K562 (cell line): ENCODE results near the gene ZSCAN26. TPM values are rescaled to one million over a fixed set of nuclear protein-coding genes. Genes with fewer than 3 reads are reported as not detected.

Experiments used
- ATF2 ChIP-seq: sonication (generic); formaldehyde crosslinking; IDR thresholded peaks from 2 replicates; pipeline ENCODE4 v1.8.1; 2022; ENCODE audit warnings: missing genetic modification reagents
- BRD4 ChIP-seq: fragments of 200-600 bp; sonication (generic); IDR thresholded peaks from 2 replicates; pipeline ENCODE4 v1.6.1; 2017; ENCODE audit warnings: inconsistent platforms
- E4F1 ChIP-seq: fragments of 250-450 bp; sonication (Bioruptor Pico); IDR thresholded peaks from 2 replicates; pipeline ENCODE4 v1.5.0; 2021; ENCODE audit warnings: mild to moderate bottlenecking, borderline replicate concordance
- FOXP1 ChIP-seq: sonication (generic); formaldehyde crosslinking; IDR thresholded peaks from 2 replicates; pipeline ENCODE4 v1.8.0; 2022; ENCODE audit warnings: mild to moderate bottlenecking, missing genetic modification reagents
- GABPA ChIP-seq: fragments of 200-800 bp; sonication (Bioruptor generic); conservative IDR thresholded peaks from 2 replicates; pipeline ENCODE4 v1.6.1; 2016; ENCODE audit warnings: low read depth, missing genetic modification characterization, missing compliant biosample characterization
- HIVEP1 ChIP-seq: fragments of 250-450 bp; sonication (Bioruptor Pico); IDR thresholded peaks from 2 replicates; pipeline ENCODE4 v1.4.0; 2020; ENCODE audit warnings: mild to moderate bottlenecking
- IRF2 ChIP-seq: sonication (generic); formaldehyde crosslinking; IDR thresholded peaks from 2 replicates; pipeline ENCODE4 v1.8.1; 2022; ENCODE audit warnings: mild to moderate bottlenecking, missing genetic modification reagents
- KLF1 ChIP-seq: fragments of 450-650 bp; IDR thresholded peaks from 2 replicates; pipeline ENCODE4 v1.6.1; 2016; ENCODE audit warnings: missing genetic modification characterization, missing compliant biosample characterization
- LEF1 ChIP-seq: fragments of 450-650 bp; IDR thresholded peaks from 2 replicates; pipeline ENCODE4 v1.6.1; 2016; ENCODE audit warnings: mild to moderate bottlenecking
- MBD1 ChIP-seq: fragments of 250-450 bp; sonication (Bioruptor Pico); IDR thresholded peaks from 2 replicates; pipeline ENCODE4 v1.8.0; 2022; ENCODE audit warnings: inconsistent platforms
- MYC ChIP-seq, 2 experiments: fragments of 250-450 bp in 1 of 2; sonication (Bioruptor Pico) in 1 of 2; IDR thresholded peaks; 2 replicates each; pipeline versions ENCODE4 v1.5.1 to v1.6.1; 2012 to 2021; ENCODE audit warnings: low read depth in 2 of 2, borderline replicate concordance in 1 of 2, improper control_type of control experiment in 1 of 2, low read length in 1 of 2, mild to moderate bottlenecking in 1 of 2, moderate library complexity in 1 of 2
- PURB ChIP-seq: sonication (generic); formaldehyde crosslinking; IDR thresholded peaks from 2 replicates; pipeline ENCODE4 v1.9.0; 2021; ENCODE audit warnings: low read depth, mild to moderate bottlenecking, missing genetic modification reagents
- YY1 ChIP-seq, 3 experiments: IDR thresholded peaks; 2 replicates each; pipeline ENCODE4 v1.6.1; 2011; ENCODE audit warnings: low read length in 2 of 3, mild to moderate bottlenecking in 2 of 3, moderate library complexity in 2 of 3, borderline replicate concordance in 1 of 3, control low read depth in 1 of 3, low read depth in 1 of 3; ENCODE audit not compliant: insufficient read depth in 3 of 3, insufficient replicate concordance in 2 of 3, control insufficient read depth in 1 of 3, insufficient read length in 1 of 3; ENCODE audit errors: extremely low read depth in 1 of 3
- ZBED1 ChIP-seq: IDR thresholded peaks from 2 replicates; pipeline ENCODE4 v1.6.1; 2014
- ZBTB12 ChIP-seq: fragments of 250-450 bp; sonication (Bioruptor Pico); IDR thresholded peaks from 2 replicates; pipeline ENCODE4 v1.4.0; 2020
- ZNF75A ChIP-seq: fragments of 450-650 bp; formaldehyde crosslinking; IDR thresholded peaks from 2 replicates; pipeline ENCODE4 v1.4.0; 2020; ENCODE audit warnings: mild to moderate bottlenecking
- polyA plus RNA-seq, 8 experiments: library from polyadenylated mRNA; depleted of rRNA in 4 of 8; stranded (reverse) in 5 of 8; unstranded in 3 of 8; fragments of >200 nt; fragmentation: Nextera tagmentation in 2 of 8; fragmentation: Illumina TruSeq in 1 of 8; extraction: Ambion mirVana in 2 of 8; extraction: Trizol in 1 of 8; gene quantifications; 2 replicates each; pipeline versions ENCODE4 v1.2.1 to v1.2.3, GENCODE V29; 2011 to 2014; ENCODE audit warnings: inconsistent platforms in 1 of 8, missing spikeins in 1 of 8
- total RNA-seq, 7 experiments: library from RNA; depleted of rRNA in 6 of 7; stranded (reverse); fragments of >200 nt in 6 of 7; fragmentation: Illumina TruSeq in 2 of 7; extraction: Trizol in 2 of 7; gene quantifications; 2 replicates each; pipeline versions ENCODE4 v1.2.1 to v1.2.3, GENCODE V29; 2011 to 2021; ENCODE audit warnings: low replicate concordance in 1 of 7

Gene ZSCAN26
- total and polyA plus RNA-seq, 9 of the 15 experiments (the other 6 are each of a cell fraction or from before 2014, with no cell fraction given): 5.9 to 14.2 (median 10.5) TPM

GRCh38 chr6:28252009-28252975 lies 14.7 kb upstream of the ZSCAN26 start, which contains the start of gene ZKSCAN4 (continued):
- TF ChIP-seq GABPA (tag) (peak; percentile 99), YY1 (IDR thresholded peaks at IDR 0.05; ENCODE audit: borderline replicate concordance in 1 of 3, control insufficient read depth in 1 of 3, extremely low read depth in 1 of 3, insufficient read depth in 3 of 3, insufficient read length in 1 of 3, insufficient replicate concordance in 2 of 3, low read depth in 1 of 3, low read length in 2 of 3) (peak in 2 of 3 experiments; percentile 41 to 70), LEF1 (peak; percentile 55; the same call in 1 of the 2 replicates), ZBED1 (no peak), MBD1 (no peak), KLF1 (tag) (no peak), MYC (IDR thresholded peaks at IDR 0.05; ENCODE audit: low read depth, low read length) (0 out of 2 replicates have a peak, but pooled peaks have one; percentile 56), MYC (CRISPR knock-in tag; IDR thresholded peaks at IDR 0.05; ENCODE audit: borderline replicate concordance, low read depth) (no peak), ZBTB12 (CRISPR knock-in tag) (0 out of 2 replicates have a peak, but pooled peaks have one; percentile 27), BRD4 (peak; percentile 57; the same call in 1 of the 2 replicates), ZNF75A (no peak), PURB (CRISPR knock-in tag) (no peak), HIVEP1 (CRISPR knock-in tag) (0 out of 2 replicates have a peak, but pooled peaks have one; percentile 60), FOXP1 (peak; percentile 50; the same call in 1 of the 2 replicates), ATF2 (no peak), IRF2 (CRISPR knock-in tag) (no peak), E4F1 (CRISPR knock-in tag) (no peak)
